GM10248 (cell line): ENCODE data around the gene MIS18BP1.
A peak's percentile ranks its signal among the peaks of the same experiment; 100 is the strongest.
"Not testable (repeated sequence)": the region's sequence is repeated elsewhere in the genome, so short reads cannot be mapped to it uniquely, and the experiment has no call there.

Experiments
- CTCF ChIA-PET: fragments of 300-600 bp; sonication (Branson Sonifier 250); formaldehyde crosslinking; extraction: SDS; loops from one replicate; lab custom pipeline; 2021; ENCODE audit warnings: antibody characterized with exemption; lab: Yijun Ruan, JAX
- POLR2A ChIA-PET: fragments of 350-650 bp; sonication (Branson Sonifier 250); formaldehyde crosslinking; extraction: SDS; loops from one replicate; lab custom pipeline; 2020; ENCODE audit warnings: antibody characterized with exemption; lab: Yijun Ruan, JAX
- DNase-seq: peaks from one replicate; pipeline ENCODE4 v3.0.0; 2012; ENCODE audit errors: extremely low spot score
- TF ChIP-seq, protein P1 (sequence below): IDR thresholded peaks from 2 replicates; pipeline ENCODE4 v1.5.1; 2012; ENCODE audit warnings: mild to moderate bottlenecking, low read depth; ENCODE audit errors: extremely low read depth, missing control alignments, control extremely low read depth

Gene MIS18BP1

GRCh38 chr14:45253070-45253753 is at the start of gene MIS18BP1:
TSS of gene MIS18BP1 (minus strand) at chr14:45253202. CDS start at chr14:45247286, 5,916 bp downstream.
- TF ChIP-seq, protein P1, sequence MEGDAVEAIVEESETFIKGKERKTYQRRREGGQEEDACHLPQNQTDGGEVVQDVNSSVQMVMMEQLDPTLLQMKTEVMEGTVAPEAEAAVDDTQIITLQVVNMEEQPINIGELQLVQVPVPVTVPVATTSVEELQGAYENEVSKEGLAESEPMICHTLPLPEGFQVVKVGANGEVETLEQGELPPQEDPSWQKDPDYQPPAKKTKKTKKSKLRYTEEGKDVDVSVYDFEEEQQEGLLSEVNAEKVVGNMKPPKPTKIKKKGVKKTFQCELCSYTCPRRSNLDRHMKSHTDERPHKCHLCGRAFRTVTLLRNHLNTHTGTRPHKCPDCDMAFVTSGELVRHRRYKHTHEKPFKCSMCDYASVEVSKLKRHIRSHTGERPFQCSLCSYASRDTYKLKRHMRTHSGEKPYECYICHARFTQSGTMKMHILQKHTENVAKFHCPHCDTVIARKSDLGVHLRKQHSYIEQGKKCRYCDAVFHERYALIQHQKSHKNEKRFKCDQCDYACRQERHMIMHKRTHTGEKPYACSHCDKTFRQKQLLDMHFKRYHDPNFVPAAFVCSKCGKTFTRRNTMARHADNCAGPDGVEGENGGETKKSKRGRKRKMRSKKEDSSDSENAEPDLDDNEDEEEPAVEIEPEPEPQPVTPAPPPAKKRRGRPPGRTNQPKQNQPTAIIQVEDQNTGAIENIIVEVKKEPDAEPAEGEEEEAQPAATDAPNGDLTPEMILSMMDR: peak; percentile 79
- ChIA-PET CTCF (interaction anchor here (0.6 to 4.1 kb wide), 28 partner anchors 9 to 406 kb away, joined by 3 to 18 read pairs (median 4); partner anchors contain the start of genes FKBP3 and KLHL28), POLR2A (no interaction called here)
- peak; percentile 91 for DNase-seq

DNA sequence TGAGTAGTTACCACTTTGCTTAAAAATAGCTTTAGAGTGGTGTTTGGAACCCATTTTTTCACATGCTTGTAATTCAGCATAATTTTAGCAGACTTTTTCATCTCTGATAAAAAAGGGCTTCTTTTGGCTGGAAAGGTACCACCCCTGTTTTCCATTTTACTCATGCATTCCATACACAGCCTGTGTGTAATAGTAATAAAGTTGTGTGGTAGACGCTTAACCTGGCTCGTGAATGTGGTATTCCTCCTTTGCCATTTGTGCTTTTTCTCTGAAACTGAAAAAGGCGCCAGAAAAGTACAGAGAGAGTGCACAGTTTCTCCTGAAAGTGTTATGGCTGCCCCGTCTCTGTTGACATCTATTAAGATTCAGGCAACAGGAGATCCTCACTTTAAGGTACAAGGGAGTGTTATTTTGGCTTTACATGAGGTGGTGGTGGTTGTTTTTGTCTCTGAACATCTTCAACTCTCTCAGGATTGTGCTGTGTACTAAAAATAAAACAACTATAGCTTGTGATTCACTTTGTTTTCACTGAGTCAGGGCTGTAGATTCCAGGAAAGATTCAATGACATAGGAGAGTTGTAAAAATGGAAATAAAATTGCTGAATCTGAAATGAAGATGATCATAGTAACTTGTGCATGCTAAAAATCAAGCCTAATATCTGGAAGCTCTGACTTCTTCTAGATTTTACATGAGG is 45.6 kb upstream of the MIS18BP1 start:
- POLR2A ChIA-PET: no interaction called here
- CTCF ChIA-PET: interaction anchor here (1.2 kb wide), 1 partner anchor 12 kb away, joined by 3 read pairs; no protein-coding TSS in a partner anchor
- TF ChIP-seq, protein P1: no peak
- DNase-seq: no peak

DNA sequence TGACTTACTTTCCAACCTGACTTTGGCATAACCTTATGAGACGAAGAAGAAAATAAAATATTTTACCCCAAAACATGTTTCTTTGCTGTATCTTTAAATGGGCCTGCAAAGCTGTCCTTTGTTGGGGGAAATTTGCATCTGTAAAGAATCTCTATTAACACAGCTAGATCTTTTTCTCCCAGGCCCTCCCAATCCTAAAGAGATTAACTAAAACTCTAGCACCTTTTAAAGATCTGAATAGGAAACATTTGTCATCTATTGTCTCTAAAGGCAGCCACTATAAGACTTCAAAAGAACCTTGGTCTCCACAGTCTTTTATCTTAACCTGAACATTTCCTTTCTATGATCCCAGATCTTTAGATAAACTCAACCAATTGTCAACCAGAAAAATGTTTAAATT is 41.8 kb upstream of the MIS18BP1 start:
- POLR2A ChIA-PET, CTCF ChIA-PET, DNase-seq: not testable (repeated sequence)

DNA sequence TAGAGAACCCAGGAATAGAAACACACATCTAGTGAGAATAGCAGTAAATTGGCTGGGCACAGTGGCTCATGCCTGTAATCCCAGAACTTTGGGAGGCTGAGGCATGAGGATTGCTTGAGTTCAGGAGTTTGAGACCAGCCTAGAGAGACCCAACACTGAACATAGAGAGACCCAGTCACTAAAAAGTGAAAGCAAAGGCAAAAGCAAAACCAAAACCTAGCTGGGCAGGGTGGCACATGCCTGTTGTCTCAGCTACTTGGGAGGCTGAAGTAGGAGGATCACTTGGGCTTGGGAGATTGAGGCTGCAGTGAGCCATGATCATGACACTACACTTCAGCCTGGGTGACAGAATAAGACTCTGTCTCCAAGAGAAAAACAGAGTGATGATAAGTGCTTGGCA is 37.5 kb upstream of the MIS18BP1 start:
- CTCF ChIA-PET: interaction anchor here (0.7 to 2.4 kb wide), 3 partner anchors 15 to 359 kb away, joined by 3 to 8 read pairs (median 3); no protein-coding TSS in a partner anchor
- POLR2A ChIA-PET: no interaction called here
- no peak for DNase-seq
- TF ChIP-seq, protein P1: no peak

DNA sequence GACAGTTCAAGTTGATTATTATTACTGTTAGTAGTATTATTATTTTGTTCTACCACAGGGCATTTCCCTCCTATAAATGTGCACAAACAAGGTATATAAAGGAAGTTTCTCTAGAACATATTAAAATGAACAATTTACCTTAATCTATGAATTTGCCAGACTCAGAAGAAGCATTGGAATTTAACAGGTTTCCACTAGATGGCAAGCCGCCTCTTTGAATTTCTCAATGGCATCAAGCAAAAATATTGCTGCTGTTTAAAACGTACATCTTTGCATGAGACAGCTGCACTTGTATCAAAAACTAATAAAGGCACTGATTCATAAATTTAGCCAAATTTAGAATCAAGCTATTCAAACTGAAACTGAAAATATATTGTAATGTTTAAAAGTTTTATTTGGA is 34.6 kb upstream of the MIS18BP1 start:
- DNase-seq: no peak
- CTCF ChIA-PET: no interaction called here
- TF ChIP-seq, protein P1: peak; percentile 6
- POLR2A ChIA-PET: no interaction called here

DNA sequence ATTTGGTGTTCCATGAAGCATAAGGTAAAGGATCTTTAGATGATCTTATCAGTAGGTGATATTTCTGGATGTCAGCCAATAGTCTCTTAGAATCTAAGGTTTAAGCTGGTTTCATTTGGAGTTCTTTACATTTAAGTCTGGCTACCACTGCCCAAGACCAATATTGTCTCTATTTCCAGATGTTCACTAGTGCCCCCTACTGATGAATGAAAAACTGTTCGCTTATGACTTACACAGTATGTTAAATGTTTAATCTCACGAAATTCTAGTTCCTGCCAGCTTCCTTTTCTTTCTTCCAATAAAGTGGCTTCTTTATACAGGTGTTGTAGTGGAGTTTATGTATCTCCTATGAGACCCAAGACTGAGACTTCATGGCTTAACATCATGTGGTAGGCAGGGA is 31.8 kb upstream of the MIS18BP1 start:
- CTCF ChIA-PET: interaction anchor here (1.1 to 1.6 kb wide), 3 partner anchors 12 to 28 kb away, joined by 4 to 6 read pairs (median 4); no protein-coding TSS in a partner anchor
- no peak for DNase-seq
- POLR2A ChIA-PET: no interaction called here
- TF ChIP-seq, protein P1: no peak

DNA sequence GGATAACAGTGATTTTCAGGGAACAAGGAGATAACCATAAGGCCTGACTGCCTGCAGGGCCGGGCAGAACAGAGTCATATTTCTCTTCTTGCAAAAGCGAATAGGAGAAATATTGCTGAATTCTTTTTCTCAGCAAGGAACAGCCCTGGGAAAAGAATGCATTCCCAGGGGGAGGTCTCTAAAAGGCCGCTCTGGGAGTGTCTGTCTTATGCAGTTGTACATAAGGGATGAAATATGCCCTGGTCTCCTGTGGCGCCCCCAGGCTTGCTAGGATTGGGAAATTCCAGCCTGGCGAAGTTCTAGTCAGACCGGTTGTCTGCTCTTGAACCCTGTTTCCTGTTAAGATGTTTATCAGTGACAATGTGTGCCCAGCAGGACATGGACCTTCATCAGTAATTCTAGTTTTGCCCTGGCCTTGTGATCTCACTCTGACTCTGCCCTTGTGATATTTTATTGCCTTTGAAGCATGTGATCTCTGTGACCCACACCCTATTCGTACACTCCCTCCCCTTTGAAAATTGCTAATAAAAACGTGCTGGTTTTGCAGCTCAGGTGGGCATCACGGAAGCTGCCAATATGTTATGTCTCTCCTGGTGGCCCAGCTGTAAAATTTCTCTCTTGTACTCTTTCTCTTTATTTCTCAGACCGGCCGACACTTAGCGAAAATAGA is 28.9 kb upstream of the MIS18BP1 start:
- DNase-seq, POLR2A ChIA-PET: not testable (repeated sequence)
- CTCF ChIA-PET: interaction anchor here (1.4 kb wide), 1 partner anchor 13 kb away, joined by 4 read pairs; no protein-coding TSS in a partner anchor
